Ovary (tissue), 3 donors: ENCODE measurements around the gene MAPK8IP3.

ENCODE experiments used
- POLR2A ChIP-seq: fragments of 450-650 bp; IDR thresholded peaks from one replicate; pipeline ENCODE4 v1.6.1; 2017; ENCODE audit warnings: antibody characterized with exemption, mild to moderate bottlenecking, moderate library complexity
- TF ChIP-seq, protein P1 (sequence below), 3 donors: fragments of 450-650 bp in 2 of 3; fragments of 200-600 bp in 1 of 3; IDR thresholded peaks; one replicate each; pipeline versions ENCODE4 v1.5.1 to v1.8.0; 2016 to 2022; ENCODE audit warnings: antibody characterized with exemption in 3 of 3, mild to moderate bottlenecking in 1 of 3
- donor health status: DM: no; HTN: no; CAD: no.

- TF ChIP-seq POLR2A: no peak
- TF ChIP-seq, protein P1, sequence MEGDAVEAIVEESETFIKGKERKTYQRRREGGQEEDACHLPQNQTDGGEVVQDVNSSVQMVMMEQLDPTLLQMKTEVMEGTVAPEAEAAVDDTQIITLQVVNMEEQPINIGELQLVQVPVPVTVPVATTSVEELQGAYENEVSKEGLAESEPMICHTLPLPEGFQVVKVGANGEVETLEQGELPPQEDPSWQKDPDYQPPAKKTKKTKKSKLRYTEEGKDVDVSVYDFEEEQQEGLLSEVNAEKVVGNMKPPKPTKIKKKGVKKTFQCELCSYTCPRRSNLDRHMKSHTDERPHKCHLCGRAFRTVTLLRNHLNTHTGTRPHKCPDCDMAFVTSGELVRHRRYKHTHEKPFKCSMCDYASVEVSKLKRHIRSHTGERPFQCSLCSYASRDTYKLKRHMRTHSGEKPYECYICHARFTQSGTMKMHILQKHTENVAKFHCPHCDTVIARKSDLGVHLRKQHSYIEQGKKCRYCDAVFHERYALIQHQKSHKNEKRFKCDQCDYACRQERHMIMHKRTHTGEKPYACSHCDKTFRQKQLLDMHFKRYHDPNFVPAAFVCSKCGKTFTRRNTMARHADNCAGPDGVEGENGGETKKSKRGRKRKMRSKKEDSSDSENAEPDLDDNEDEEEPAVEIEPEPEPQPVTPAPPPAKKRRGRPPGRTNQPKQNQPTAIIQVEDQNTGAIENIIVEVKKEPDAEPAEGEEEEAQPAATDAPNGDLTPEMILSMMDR (IDR thresholded peaks at IDR 0.05): no peak
Observed at GRCh38 chr16:1677942-1678499, 28.0 kb upstream of the MAPK8IP3 start, which contains the start of gene JPT2.
